IMR-90 (cell line): Measurements from ENCODE around the gene SNX25. TPM values are rescaled to one million over a fixed set of nuclear protein-coding genes. Genes with fewer than 3 reads are reported as not detected.

Experiments
- ATAC-seq: fragments of 200-7000 bp; cut with Tn5 transposase; 2 replicates; pipeline ENCODE4 v1.9.1; 2020; ENCODE audit warnings: low read depth, mild to moderate bottlenecking, moderate library complexity
- BruUV-seq: library from RNA; stranded (reverse); fragments of 400-500 nt; replicated peaks from 2 replicates; lab custom pipeline; 2021; lab: Mats Ljungman, UMichigan
- CTCF ChIA-PET: fragments of 300-600 bp; formaldehyde crosslinking; extraction: SDS; loops from one replicate; lab custom pipeline; 2021; ENCODE audit warnings: antibody characterized with exemption; lab: Yijun Ruan, JAX
- POLR2A ChIA-PET: fragments of 300-600 bp; sonication (Branson Sonifier 250); formaldehyde crosslinking; loops from one replicate; lab custom pipeline; 2022; ENCODE audit warnings: antibody characterized with exemption; ENCODE audit not compliant: unreplicated experiment; lab: Charles Lee
- DNase-seq: peaks from one replicate; pipeline ENCODE4 v3.0.0; 2013
- H2AFZ ChIP-seq: replicated peaks from 2 replicates; pipeline ENCODE3; 2013; ENCODE audit warnings: low read length, mild to moderate bottlenecking; ENCODE audit not compliant: poor library complexity
- H2AK5ac ChIP-seq: 2 replicates; pipeline ENCODE4 v1.6.1; 2013; ENCODE audit warnings: low read depth, low read length, inconsistent platforms
- H2AK9ac ChIP-seq: replicated peaks from 2 replicates; pipeline ENCODE3; 2013; ENCODE audit warnings: mild to moderate bottlenecking, low read depth, low read length, moderate library complexity; ENCODE audit not compliant: poor library complexity
- H2BK120ac ChIP-seq: 2 replicates; pipeline ENCODE4 v1.6.1; 2013; ENCODE audit warnings: low read depth, low read length, inconsistent platforms
- H2BK15ac ChIP-seq: 3 replicates; pipeline ENCODE4 v1.6.1; 2013; ENCODE audit warnings: low read depth, low read length, inconsistent platforms
- H2BK20ac ChIP-seq: 2 replicates; pipeline ENCODE4 v1.6.1; 2013; ENCODE audit warnings: low read depth, mild to moderate bottlenecking, inconsistent platforms, low read length, moderate library complexity
- H2BK5ac ChIP-seq: 2 replicates; pipeline ENCODE4 v1.6.1; 2013; ENCODE audit warnings: mild to moderate bottlenecking, low read depth, low read length, inconsistent platforms; ENCODE audit not compliant: poor library complexity, severe bottlenecking
- H3K14ac ChIP-seq: replicated peaks from 2 replicates; pipeline ENCODE4 v1.6.1; 2013; ENCODE audit warnings: low read depth, low read length, inconsistent platforms
- H3K18ac ChIP-seq: 2 replicates; pipeline ENCODE4 v1.6.1; 2013; ENCODE audit warnings: low read depth, low read length, control low read depth
- H3K23ac ChIP-seq: 2 replicates; pipeline ENCODE4 v1.6.1; 2013; ENCODE audit warnings: low read depth, low read length, inconsistent platforms
- H3K27ac ChIP-seq: 2 replicates; pipeline ENCODE4 v1.5.1; 2013; ENCODE audit warnings: mild to moderate bottlenecking, control low read depth, low read length; ENCODE audit not compliant: insufficient read depth
- H3K27me3 ChIP-seq: 2 replicates; pipeline ENCODE4 v1.6.1; 2013; ENCODE audit warnings: low read length; ENCODE audit not compliant: control insufficient read depth, insufficient read depth
- H3K36me3 ChIP-seq: 2 replicates; pipeline ENCODE4 v1.6.1; 2013; ENCODE audit warnings: low read length, mixed read lengths; ENCODE audit not compliant: control insufficient read depth, insufficient read depth
- H3K4ac ChIP-seq: 2 replicates; pipeline ENCODE4 v1.6.1; 2013; ENCODE audit warnings: low read depth, low read length, inconsistent platforms
- H3K4me1 ChIP-seq: 2 replicates; pipeline ENCODE4 v1.6.1; 2013; ENCODE audit warnings: low read length, mixed read lengths; ENCODE audit not compliant: control insufficient read depth, insufficient read depth
- H3K4me2 ChIP-seq: 2 replicates; pipeline ENCODE4 v1.6.1; 2013; ENCODE audit warnings: low read depth, mild to moderate bottlenecking, control low read depth, low read length, moderate library complexity
- H3K4me3 ChIP-seq: 2 replicates; pipeline ENCODE4 v1.5.1; 2013; ENCODE audit warnings: low read depth, mild to moderate bottlenecking, control low read depth, low read length, moderate library complexity; ENCODE audit not compliant: insufficient read depth
- H3K56ac ChIP-seq: 2 replicates; pipeline ENCODE4 v1.6.1; 2013; ENCODE audit warnings: low read length, inconsistent platforms; ENCODE audit not compliant: insufficient read depth; ENCODE audit errors: extremely low read depth
- H3K79me1 ChIP-seq, 2 experiments: 2 replicates each; pipeline ENCODE4 v1.6.1; 2013; ENCODE audit warnings: low read length in 2 of 2, inconsistent platforms in 1 of 2, low read depth in 1 of 2
- H3K9ac ChIP-seq: 2 replicates; pipeline ENCODE4 v1.6.1; 2013; ENCODE audit warnings: low read depth, low read length, control low read depth
- H3K9me1 ChIP-seq: 2 replicates; pipeline ENCODE4 v1.6.1; 2013; ENCODE audit warnings: low read length, inconsistent platforms; ENCODE audit not compliant: insufficient read depth
- H3K9me3 ChIP-seq: 2 replicates; pipeline ENCODE4 v1.6.1; 2013; ENCODE audit warnings: low read length; ENCODE audit not compliant: control insufficient read depth, insufficient read depth
- H4K20me1 ChIP-seq: 2 replicates; pipeline ENCODE4 v1.6.1; 2013; ENCODE audit warnings: low read length, inconsistent platforms; ENCODE audit not compliant: insufficient read depth
- H4K5ac ChIP-seq: 2 replicates; pipeline ENCODE4 v1.6.1; 2013; ENCODE audit warnings: mild to moderate bottlenecking, low read depth, low read length, control low read depth
- H4K8ac ChIP-seq, 2 experiments: 2 replicates each; pipeline ENCODE4 v1.6.1; 2013; ENCODE audit warnings: low read depth in 2 of 2, low read length in 2 of 2, control low read depth in 1 of 2, inconsistent platforms in 1 of 2
- H4K91ac ChIP-seq: 2 replicates; pipeline ENCODE4 v1.6.1; 2013; ENCODE audit warnings: low read depth, low read length, inconsistent platforms; ENCODE audit not compliant: insufficient read depth
- BHLHE40 ChIP-seq: fragments of 150-350 bp; IDR thresholded peaks from 2 replicates; pipeline ENCODE4 v1.6.1; 2016; ENCODE audit warnings: mild to moderate bottlenecking, low read depth, low read length
- CEBPB ChIP-seq: IDR thresholded peaks from 2 replicates; pipeline ENCODE4 v1.6.1; 2012; ENCODE audit warnings: low read depth, low read length, improper control_type of control experiment
- CHD1 ChIP-seq: IDR thresholded peaks from 2 replicates; pipeline ENCODE4 v1.6.1; 2012; ENCODE audit warnings: low read depth, low read length, improper control_type of control experiment
- FOS ChIP-seq: fragments of 150-350 bp; IDR thresholded peaks from 2 replicates; pipeline ENCODE4 v1.6.1; 2016; ENCODE audit warnings: low read depth, low read length
- MAFK ChIP-seq: IDR thresholded peaks from 2 replicates; pipeline ENCODE4 v1.6.1; 2012; ENCODE audit warnings: low read depth, low read length, improper control_type of control experiment
- MXI1 ChIP-seq: IDR thresholded peaks from 2 replicates; pipeline ENCODE4 v1.6.1; 2012; ENCODE audit warnings: low read depth, mild to moderate bottlenecking, low read length, moderate library complexity, borderline replicate concordance
- NFE2L2 ChIP-seq: fragments of 150-350 bp; IDR thresholded peaks from 2 replicates; pipeline ENCODE4 v1.6.1; 2016; ENCODE audit warnings: low read depth, mild to moderate bottlenecking, low read length
- POLR2A ChIP-seq: IDR thresholded peaks from 2 replicates; pipeline ENCODE4 v1.6.1; 2012; ENCODE audit warnings: mild to moderate bottlenecking, low read depth, low read length
- RAD21 ChIP-seq: IDR thresholded peaks from 2 replicates; pipeline ENCODE4 v1.6.1; 2012; ENCODE audit warnings: low read length, improper control_type of control experiment
- SMC3 ChIP-seq: fragments of 150-350 bp; IDR thresholded peaks from 2 replicates; pipeline ENCODE4 v1.6.1; 2016; ENCODE audit warnings: low read depth, mild to moderate bottlenecking, antibody characterized with exemption, low read length, moderate library complexity
- WGBS, 2 experiments: methylation state at CpG; one replicate each; pipeline versions ENCODE4 v1.1.5 to v1.1.7; 2013; ENCODE audit warnings: missing lambda C conversion rate in 2 of 2; ENCODE audit not compliant: insufficient read length in 1 of 2; ENCODE audit errors: extremely low coverage in 2 of 2; 5-methylcytosine and 5-hydroxymethylcytosine counted together
- dilution Hi-C: fragments of 300-500 bp; cut with HindIII; formaldehyde crosslinking; loops from one replicate; pipeline ENCODE4 v1.14.3; 2018; ENCODE audit warnings: low sequenced_read_pairs; ENCODE audit not compliant: unreplicated experiment
- in situ Hi-C: fragments of 300-500 bp; cut with MboI; formaldehyde crosslinking; loops from 3 replicates; pipeline ENCODE4 v1.14.3; 2019; ENCODE audit warnings: low sequenced_read_pairs, inconsistent platforms, mixed read lengths
- intact Hi-C: fragments of 100-400 bp; cut with micrococcal nuclease; formaldehyde crosslinking; loops from 2 replicates; pipeline ENCODE4 v1.10.0; 2022
- polyA plus RNA-seq, 3 experiments: library from polyadenylated mRNA; depleted of rRNA; stranded (reverse); fragments of >200 nt; gene quantifications; 2 replicates each; pipeline ENCODE4 v1.2.3, GENCODE V29; 2012; ENCODE audit warnings: low replicate concordance in 1 of 3
- total RNA-seq: library from RNA; depleted of rRNA; stranded (reverse); fragments of >200 nt; gene quantifications from 2 replicates; pipeline ENCODE4 v1.2.3, GENCODE V29; 2012
- TF ChIP-seq, protein P1 (sequence below): fragments of 150-350 bp; IDR thresholded peaks from 2 replicates; pipeline ENCODE4 v1.6.1; 2016; ENCODE audit warnings: low read depth, mild to moderate bottlenecking, low read length, moderate library complexity, borderline replicate concordance
- TF ChIP-seq, protein P2 (sequence below): conservative IDR thresholded peaks from 2 replicates; pipeline ENCODE4 v1.5.1; 2012; ENCODE audit warnings: mild to moderate bottlenecking, low read depth, low read length, improper control_type of control experiment

SNX25 gene
- total and polyA plus RNA-seq, 2 of the 4 experiments (the other 2 are of a cell fraction): 11.4 to 28.3 TPM

DNA sequence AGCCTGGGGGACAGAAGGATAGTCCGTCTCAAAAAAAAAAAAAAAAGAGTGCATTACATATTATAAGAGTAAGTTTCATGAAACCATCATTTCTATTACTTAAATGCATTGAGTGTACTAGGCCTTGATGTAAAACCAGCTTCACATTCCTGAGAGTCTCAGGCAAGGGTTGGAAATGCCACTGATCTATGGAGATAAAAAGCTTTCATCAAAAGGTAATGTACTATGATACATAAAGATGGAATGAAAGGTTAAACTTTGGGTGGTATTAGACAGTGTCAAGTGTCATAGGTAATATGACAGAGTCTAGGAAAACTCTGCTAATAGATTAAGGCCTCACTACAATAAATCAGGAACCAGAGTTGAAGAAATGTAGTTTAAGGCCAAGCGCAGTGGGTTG is 13.0 kb upstream of the SNX25 start:
- Histone ChIP-seq H3K23ac (no peak overlapping the region), H3K4me2 (no peak overlapping the region), H3K9me3 (no peaks in the 10 kb centered on the region), H2BK120ac (no peak overlapping the region), H3K9ac (no peak overlapping the region), H3K36me3 (peaks cover 2% of the 10 kb centered on the region; the same call in 1 of the 2 replicates), H3K4me3 (no peak overlapping the region), H3K9me1 (no peaks in the 10 kb centered on the region; the same call in 1 of the 2 replicates), H3K18ac (no peak overlapping the region), H2AK5ac (no peak overlapping the region), H2BK5ac (no peak overlapping the region), H3K27ac (no peak overlapping the region), H3K14ac (no peak overlapping the region), H4K91ac (no peak overlapping the region), H3K79me1 (peaks cover 9 to 41% of the 10 kb centered on the region in 2 experiments), H2BK20ac (no peak overlapping the region), H3K56ac (no peak overlapping the region), H4K20me1 (no peaks in the 10 kb centered on the region; the same call in 1 of the 2 replicates), H3K4ac (no peak overlapping the region), H2AK9ac (no peak overlapping the region), H2BK15ac (no peak overlapping the region), H3K4me1 (no peaks in the 10 kb centered on the region), H3K27me3 (no peaks in the 10 kb centered on the region), H4K8ac (no peak overlapping the region), H2AFZ (no peak overlapping the region), H4K5ac (no peak overlapping the region)
- intact Hi-C loops: no loop called here
- dilution Hi-C loops: no loop called here
- in situ Hi-C loops: loop anchor here (25.0 kb wide), 1 partner anchor 841 kb away; no protein-coding TSS in a partner anchor
- DNase-seq (no peak), ATAC-seq (no peak)
- BruUV-seq: no TSS peak
- no CpG with 5 or more reads among the region's 2 CpGs for WGBS, 2 experiments
- TF ChIP-seq SMC3 (no peak), RAD21 (no peak), BHLHE40 (no peak), FOS (no peak), CEBPB (no peak), POLR2A (no peak), MAFK (no peak), MXI1 (no peak), CHD1 (no peak), NFE2L2 (no peak)
- TF ChIP-seq, protein P1, sequence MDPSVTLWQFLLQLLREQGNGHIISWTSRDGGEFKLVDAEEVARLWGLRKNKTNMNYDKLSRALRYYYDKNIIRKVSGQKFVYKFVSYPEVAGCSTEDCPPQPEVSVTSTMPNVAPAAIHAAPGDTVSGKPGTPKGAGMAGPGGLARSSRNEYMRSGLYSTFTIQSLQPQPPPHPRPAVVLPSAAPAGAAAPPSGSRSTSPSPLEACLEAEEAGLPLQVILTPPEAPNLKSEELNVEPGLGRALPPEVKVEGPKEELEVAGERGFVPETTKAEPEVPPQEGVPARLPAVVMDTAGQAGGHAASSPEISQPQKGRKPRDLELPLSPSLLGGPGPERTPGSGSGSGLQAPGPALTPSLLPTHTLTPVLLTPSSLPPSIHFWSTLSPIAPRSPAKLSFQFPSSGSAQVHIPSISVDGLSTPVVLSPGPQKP: no peak
- TF ChIP-seq, protein P2, sequence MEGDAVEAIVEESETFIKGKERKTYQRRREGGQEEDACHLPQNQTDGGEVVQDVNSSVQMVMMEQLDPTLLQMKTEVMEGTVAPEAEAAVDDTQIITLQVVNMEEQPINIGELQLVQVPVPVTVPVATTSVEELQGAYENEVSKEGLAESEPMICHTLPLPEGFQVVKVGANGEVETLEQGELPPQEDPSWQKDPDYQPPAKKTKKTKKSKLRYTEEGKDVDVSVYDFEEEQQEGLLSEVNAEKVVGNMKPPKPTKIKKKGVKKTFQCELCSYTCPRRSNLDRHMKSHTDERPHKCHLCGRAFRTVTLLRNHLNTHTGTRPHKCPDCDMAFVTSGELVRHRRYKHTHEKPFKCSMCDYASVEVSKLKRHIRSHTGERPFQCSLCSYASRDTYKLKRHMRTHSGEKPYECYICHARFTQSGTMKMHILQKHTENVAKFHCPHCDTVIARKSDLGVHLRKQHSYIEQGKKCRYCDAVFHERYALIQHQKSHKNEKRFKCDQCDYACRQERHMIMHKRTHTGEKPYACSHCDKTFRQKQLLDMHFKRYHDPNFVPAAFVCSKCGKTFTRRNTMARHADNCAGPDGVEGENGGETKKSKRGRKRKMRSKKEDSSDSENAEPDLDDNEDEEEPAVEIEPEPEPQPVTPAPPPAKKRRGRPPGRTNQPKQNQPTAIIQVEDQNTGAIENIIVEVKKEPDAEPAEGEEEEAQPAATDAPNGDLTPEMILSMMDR: no peak
- POLR2A ChIA-PET: no interaction called here
- CTCF ChIA-PET: interaction anchor here (0.8 to 1.2 kb wide), 2 partner anchors 13 to 22 kb away, joined by 3 to 4 read pairs; no protein-coding TSS in a partner anchor
